HL-60 (cell line): ENCODE data around the gene FRK.

Experiments used
- DNase-seq, 2 experiments: peaks; one replicate each; pipeline ENCODE4 v3.0.0-alpha.2; 2010 to 2020; ENCODE audit warnings: low read depth in 1 of 2, low spot score in 1 of 2
- H3K27ac ChIP-seq: fragments of 250-450 bp; sonication (Bioruptor Pico); replicated peaks from 2 replicates; pipeline ENCODE4 v1.5.1; 2020; ENCODE audit warnings: mild to moderate bottlenecking, moderate library complexity
- H3K27me3 ChIP-seq: fragments of 250-450 bp; sonication (Bioruptor Pico); 2 replicates; pipeline ENCODE4 v1.5.1; 2021; ENCODE audit warnings: mild to moderate bottlenecking, moderate library complexity; ENCODE audit not compliant: insufficient read depth, poor library complexity, severe bottlenecking
- H3K4me3 ChIP-seq: replicated peaks from 2 replicates; pipeline ENCODE4 v1.5.1; 2011; ENCODE audit warnings: mild to moderate bottlenecking, control low read depth, low read length; ENCODE audit not compliant: insufficient read depth
- CTCF ChIP-seq: IDR thresholded peaks from one replicate; pipeline ENCODE4 v1.5.1; 2011; ENCODE audit warnings: low read length, control low read depth, inconsistent platforms; ENCODE audit not compliant: insufficient read depth
- GABPA ChIP-seq: IDR thresholded peaks from 2 replicates; pipeline ENCODE4 v1.6.1; 2012; ENCODE audit warnings: low read depth
- POLR2AphosphoS5 ChIP-seq: IDR thresholded peaks from 2 replicates; pipeline ENCODE4 v1.6.1; 2012; ENCODE audit warnings: low read depth
- REST ChIP-seq: IDR thresholded peaks from 2 replicates; pipeline ENCODE4 v1.6.1; 2012; ENCODE audit warnings: low read depth; ENCODE audit not compliant: insufficient replicate concordance
- SPI1 ChIP-seq: IDR thresholded peaks from 2 replicates; pipeline ENCODE4 v1.6.1; 2012; ENCODE audit warnings: low read depth, mild to moderate bottlenecking, borderline replicate concordance

The FRK gene

GRCh38 chr6:116078522-116078921 lies 17.8 kb upstream of the FRK start:
- no peak overlapping the region for H3K27ac ChIP-seq
- no peak for DNase-seq
- H3K27me3 ChIP-seq: no peaks in the 10 kb centered on the region
- no peak overlapping the region for H3K4me3 ChIP-seq
- no peak for TF ChIP-seq POLR2AphosphoS5

GRCh38 chr6:116074732-116075390 lies 14.2 kb upstream of the FRK start:
- H3K27ac ChIP-seq: no peak overlapping the region
- no peaks in the 10 kb centered on the region for H3K27me3 ChIP-seq
- TF ChIP-seq GABPA: no peak
- TF ChIP-seq CTCF: no peak
- no peak for TF ChIP-seq POLR2AphosphoS5
- TF ChIP-seq SPI1: no peak
- TF ChIP-seq REST: no peak
- no peak for DNase-seq
- no peak overlapping the region for H3K4me3 ChIP-seq

- TF ChIP-seq GABPA: no peak
- TF ChIP-seq POLR2AphosphoS5: no peak
- no peak for TF ChIP-seq SPI1
- TF ChIP-seq REST: no peak
- TF ChIP-seq CTCF: no peak
- no peaks in the 10 kb centered on the region for H3K27me3 ChIP-seq
- no peak for DNase-seq
- no peak overlapping the region for H3K27ac ChIP-seq
- no peak overlapping the region for H3K4me3 ChIP-seq
Observed at GRCh38 chr6:116073765-116074440, 13.2 kb upstream of the FRK start.

- Histone ChIP-seq H3K4me3 (no peak overlapping the region), H3K27me3 (no peaks in the 10 kb centered on the region), H3K27ac (no peak overlapping the region)
- no peak for DNase-seq
- TF ChIP-seq POLR2AphosphoS5: no peak
Observed at GRCh38 chr6:116072368-116072767, 11.7 kb upstream of the FRK start.
